ENCODE results near the gene RECQL. TPM values are rescaled to one million over a fixed set of nuclear protein-coding genes. Genes with fewer than 3 reads are reported as not detected.

The RECQL gene
- total RNA-seq, 1 experiment from 2014 or later = 34.5 TPM

DNA sequence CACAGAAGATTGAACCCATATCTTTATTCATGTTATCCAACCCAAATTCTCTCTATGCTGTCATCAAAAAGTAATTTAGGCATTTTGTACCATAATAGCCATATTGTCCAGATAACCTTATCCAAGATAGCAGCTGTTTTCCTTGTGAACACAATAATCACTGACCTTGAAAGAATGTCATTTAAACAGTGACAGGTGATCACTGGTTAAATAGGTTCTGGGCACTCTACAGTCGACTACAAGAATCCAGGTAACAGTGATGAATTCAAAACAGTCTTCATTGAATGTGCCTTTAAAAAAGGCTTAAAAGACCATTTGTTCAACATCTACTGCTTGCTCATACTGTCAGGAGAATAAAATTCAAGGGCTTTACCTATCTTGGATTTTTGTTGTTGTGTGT is 20.1 kb upstream of the RECQL start:
- no peak overlapping the region for H3K27ac ChIP-seq
- H3K9me2 ChIP-seq (ENCODE audit: insufficient read depth) = 0 out of 2 replicates have a peak, but pooled peaks cover 4% of the 10 kb centered on the region
- no TSS peak for BruUV-seq (replicated peaks)
- no peak overlapping the region for H3K4me3 ChIP-seq
- DNase-seq = no peak
- no peak overlapping the region for H3K4me2 ChIP-seq
- H3K36me3 ChIP-seq (ENCODE audit: low read depth) = no peaks in the 10 kb centered on the region
- no peaks in the 10 kb centered on the region for H3K9me3 ChIP-seq (ENCODE audit: insufficient read depth, low read depth)
- H4K20me1 ChIP-seq (ENCODE audit: insufficient read depth) = no peaks in the 10 kb centered on the region
- TF ChIP-seq EZH2 (IDR thresholded peaks at IDR 0.05; ENCODE audit: low read depth) = no peak
- TF ChIP-seq, protein P1, sequence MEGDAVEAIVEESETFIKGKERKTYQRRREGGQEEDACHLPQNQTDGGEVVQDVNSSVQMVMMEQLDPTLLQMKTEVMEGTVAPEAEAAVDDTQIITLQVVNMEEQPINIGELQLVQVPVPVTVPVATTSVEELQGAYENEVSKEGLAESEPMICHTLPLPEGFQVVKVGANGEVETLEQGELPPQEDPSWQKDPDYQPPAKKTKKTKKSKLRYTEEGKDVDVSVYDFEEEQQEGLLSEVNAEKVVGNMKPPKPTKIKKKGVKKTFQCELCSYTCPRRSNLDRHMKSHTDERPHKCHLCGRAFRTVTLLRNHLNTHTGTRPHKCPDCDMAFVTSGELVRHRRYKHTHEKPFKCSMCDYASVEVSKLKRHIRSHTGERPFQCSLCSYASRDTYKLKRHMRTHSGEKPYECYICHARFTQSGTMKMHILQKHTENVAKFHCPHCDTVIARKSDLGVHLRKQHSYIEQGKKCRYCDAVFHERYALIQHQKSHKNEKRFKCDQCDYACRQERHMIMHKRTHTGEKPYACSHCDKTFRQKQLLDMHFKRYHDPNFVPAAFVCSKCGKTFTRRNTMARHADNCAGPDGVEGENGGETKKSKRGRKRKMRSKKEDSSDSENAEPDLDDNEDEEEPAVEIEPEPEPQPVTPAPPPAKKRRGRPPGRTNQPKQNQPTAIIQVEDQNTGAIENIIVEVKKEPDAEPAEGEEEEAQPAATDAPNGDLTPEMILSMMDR (conservative IDR thresholded peaks at IDR 0.05) = no peak
- H3K4me1 ChIP-seq (replicated peaks; ENCODE audit: insufficient read depth) = peaks cover 9% of the 10 kb centered on the region
- H3K27me3 ChIP-seq (ENCODE audit: insufficient read depth, low read depth) = no peaks in the 10 kb centered on the region
- H3F3A ChIP-seq (ENCODE audit: insufficient read depth, low read depth) = 0 out of 2 replicates have a peak, but pooled peaks cover 4% of the 10 kb centered on the region
- ChIA-PET CTCF (no interaction called here), POLR2A (ENCODE audit: unreplicated experiment) (no interaction called here)
- intact Hi-C loops (cut with micrococcal nuclease; ENCODE audit: unreplicated experiment) = no loop called here
- no peaks in the 10 kb centered on the region for H3K79me2 ChIP-seq (ENCODE audit: low read depth)
- H2AFZ ChIP-seq = no peak overlapping the region

DNA sequence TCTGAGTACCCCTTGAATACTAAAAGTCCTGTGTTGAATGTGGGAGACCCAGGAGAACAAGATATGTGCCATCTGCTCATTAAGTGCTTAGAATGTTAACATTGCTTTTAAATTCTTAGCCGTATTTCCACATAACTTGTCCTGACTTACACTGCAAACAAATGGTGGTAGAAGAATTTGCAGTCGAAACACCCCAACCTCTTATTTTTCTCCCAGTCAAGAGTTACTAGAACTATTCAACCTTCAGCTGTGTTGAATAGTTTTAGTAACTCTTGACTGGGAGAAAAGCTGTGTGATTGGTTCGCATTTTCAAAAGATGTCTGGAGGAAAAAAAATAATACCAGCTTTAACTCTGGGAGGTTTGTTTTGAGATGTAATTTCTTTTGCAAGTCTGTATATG is 17.0 kb upstream of the RECQL start:
- no peak for DNase-seq
- intact Hi-C loops (cut with micrococcal nuclease; ENCODE audit: unreplicated experiment) = no loop called here
- Histone ChIP-seq H3K27ac (no peak overlapping the region), H3K9me2 (ENCODE audit: insufficient read depth) (no peaks in the 10 kb centered on the region), H3K36me3 (ENCODE audit: low read depth) (peaks cover 9% of the 10 kb centered on the region; the same call in 1 of the 2 replicates), H3K4me2 (no peak overlapping the region), H4K20me1 (ENCODE audit: insufficient read depth) (no peaks in the 10 kb centered on the region; the same call in 1 of the 2 replicates), H3K27me3 (ENCODE audit: insufficient read depth, low read depth) (no peaks in the 10 kb centered on the region), H3K9me3 (ENCODE audit: insufficient read depth, low read depth) (no peaks in the 10 kb centered on the region), H3F3A (ENCODE audit: insufficient read depth, low read depth) (0 out of 2 replicates have a peak, but pooled peaks cover 4% of the 10 kb centered on the region), H3K79me2 (ENCODE audit: low read depth) (no peaks in the 10 kb centered on the region), H3K4me1 (replicated peaks; ENCODE audit: insufficient read depth) (no peaks in the 10 kb centered on the region), H2AFZ (no peak overlapping the region), H3K4me3 (no peak overlapping the region)
- no TSS peak for BruUV-seq (replicated peaks)
- CTCF ChIA-PET = no interaction called here
- POLR2A ChIA-PET (ENCODE audit: unreplicated experiment) = interaction anchor here (0.7 kb wide), 1 partner anchor 13 kb away, joined by 3 read pairs; no protein-coding TSS in a partner anchor
- TF ChIP-seq, protein P1 (conservative IDR thresholded peaks at IDR 0.05) = no peak
- TF ChIP-seq EZH2 (IDR thresholded peaks at IDR 0.05; ENCODE audit: low read depth) = no peak

DNA sequence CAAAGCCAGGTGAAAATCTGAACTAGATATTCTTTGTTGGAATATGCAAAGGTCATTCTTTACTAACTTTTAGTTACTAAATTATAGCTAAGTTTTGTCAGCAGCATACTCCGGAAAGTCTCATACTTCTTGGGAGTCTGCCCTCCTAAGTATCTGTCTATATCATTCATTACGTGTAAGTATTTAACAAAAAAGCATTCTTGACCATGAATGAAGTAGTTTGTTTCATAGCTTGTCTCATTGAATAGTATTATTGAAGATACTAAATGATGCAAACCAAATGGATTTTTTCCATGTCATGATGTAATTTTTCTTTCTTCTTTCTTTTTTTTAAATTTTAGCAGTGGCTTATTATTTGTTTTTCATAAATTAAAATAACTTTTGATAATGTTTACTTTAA is 14.8 kb upstream of the RECQL start:
- Histone ChIP-seq H2AFZ (no peak overlapping the region), H3K4me1 (replicated peaks; ENCODE audit: insufficient read depth) (no peaks in the 10 kb centered on the region), H3K9me3 (ENCODE audit: insufficient read depth, low read depth) (no peaks in the 10 kb centered on the region), H3K9me2 (ENCODE audit: insufficient read depth) (no peaks in the 10 kb centered on the region), H3F3A (ENCODE audit: insufficient read depth, low read depth) (0 out of 2 replicates have a peak, but pooled peaks cover 4% of the 10 kb centered on the region), H3K79me2 (ENCODE audit: low read depth) (no peaks in the 10 kb centered on the region), H3K27ac (no peak overlapping the region), H3K27me3 (ENCODE audit: insufficient read depth, low read depth) (no peaks in the 10 kb centered on the region), H3K4me2 (no peak overlapping the region), H3K4me3 (no peak overlapping the region), H4K20me1 (ENCODE audit: insufficient read depth) (no peaks in the 10 kb centered on the region; the same call in 1 of the 2 replicates), H3K36me3 (ENCODE audit: low read depth) (peaks cover 14% of the 10 kb centered on the region; the same call in 1 of the 2 replicates)
- ChIA-PET CTCF (no interaction called here), POLR2A (ENCODE audit: unreplicated experiment) (no interaction called here)
- BruUV-seq (replicated peaks) = no TSS peak
- DNase-seq = no peak
- intact Hi-C loops (cut with micrococcal nuclease; ENCODE audit: unreplicated experiment) = no loop called here
- TF ChIP-seq, protein P1 (conservative IDR thresholded peaks at IDR 0.05) = no peak
- no peak for TF ChIP-seq EZH2 (IDR thresholded peaks at IDR 0.05; ENCODE audit: low read depth)

Measured in PC-9 (cell line).